CD4-positive, alpha-beta T cell treated with Interleukin-17A for 1 hour (primary cell): ENCODE measurements around the gene SRPK2.
A peak's percentile ranks its signal among the peaks of the same experiment; 100 is the strongest.
"Not testable (repeated sequence)": the region's sequence is repeated elsewhere in the genome, so short reads cannot be mapped to it uniquely, and the experiment has no call there.

Experiments used
- DNase-seq: peaks from one replicate; pipeline ENCODE4 v3.0.0-alpha.2; 2020

SRPK2 gene

GRCh38 chr7:105257338-105257737 is 131.4 kb downstream of the SRPK2 start:
- DNase-seq, result no peak

- no peak for DNase-seq
Observed at GRCh38 chr7:105256761-105257231, 131.9 kb downstream of the SRPK2 start.

DNA sequence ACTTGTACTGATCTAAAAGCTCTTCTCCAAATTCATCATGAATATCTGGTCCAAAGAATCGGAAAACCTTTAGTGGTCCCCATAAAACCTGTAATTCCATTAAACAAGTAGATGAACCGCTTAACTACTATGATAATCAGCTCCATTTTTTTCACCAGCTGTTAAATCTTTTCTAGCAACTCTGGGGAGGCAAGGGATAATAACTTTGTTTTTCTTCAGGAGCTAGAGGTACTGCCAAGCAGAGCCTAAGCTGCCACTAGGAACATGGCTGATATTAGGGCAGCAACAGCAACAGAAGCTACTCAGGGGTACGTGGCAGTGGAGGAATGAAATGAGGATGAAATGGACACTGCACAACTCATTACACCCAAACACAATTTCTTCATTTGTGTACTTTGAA is 138.0 kb downstream of the SRPK2 start:
- no peak for DNase-seq

DNA sequence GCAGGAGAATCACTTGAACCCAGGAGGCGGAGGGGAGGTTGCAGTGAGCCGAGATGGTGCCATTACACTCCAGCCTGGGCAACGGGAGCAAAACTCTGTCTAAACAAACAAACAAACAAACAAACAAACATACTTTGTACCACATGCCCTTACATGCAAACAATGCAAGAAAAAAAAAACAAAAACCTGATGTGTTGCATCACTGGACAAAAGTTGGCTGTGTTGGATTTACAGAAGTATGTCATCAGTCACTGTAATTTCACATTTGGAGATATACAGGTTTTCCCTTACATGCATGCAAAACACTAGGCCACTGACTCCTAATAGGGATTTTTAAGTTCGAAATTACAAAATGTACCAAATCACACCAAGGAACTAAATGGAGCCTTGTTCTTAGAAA is 138.5 kb downstream of the SRPK2 start:
- DNase-seq, result no peak

DNA sequence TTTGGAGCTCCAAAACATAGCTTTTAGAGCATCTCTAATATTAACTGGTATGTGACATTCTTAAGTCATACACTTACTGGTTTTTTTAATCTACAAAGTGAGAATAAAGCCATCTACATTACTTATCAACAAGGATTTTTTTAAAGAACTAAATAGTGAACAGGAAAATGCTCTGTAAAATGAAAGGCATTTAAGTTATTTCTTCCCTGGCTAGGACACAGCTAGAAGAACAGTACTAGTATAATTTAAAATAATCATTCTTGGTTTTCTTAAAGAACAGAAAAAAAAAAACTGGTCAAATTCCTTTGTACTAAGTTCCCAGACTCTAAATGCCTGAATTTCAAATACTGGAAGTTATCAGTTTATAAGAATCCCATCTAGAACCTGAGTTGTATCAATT is 139.5 kb downstream of the SRPK2 start:
- no peak for DNase-seq

GRCh38 chr7:105246679-105247078 is 142.0 kb downstream of the SRPK2 start:
- DNase-seq, result no peak

DNA sequence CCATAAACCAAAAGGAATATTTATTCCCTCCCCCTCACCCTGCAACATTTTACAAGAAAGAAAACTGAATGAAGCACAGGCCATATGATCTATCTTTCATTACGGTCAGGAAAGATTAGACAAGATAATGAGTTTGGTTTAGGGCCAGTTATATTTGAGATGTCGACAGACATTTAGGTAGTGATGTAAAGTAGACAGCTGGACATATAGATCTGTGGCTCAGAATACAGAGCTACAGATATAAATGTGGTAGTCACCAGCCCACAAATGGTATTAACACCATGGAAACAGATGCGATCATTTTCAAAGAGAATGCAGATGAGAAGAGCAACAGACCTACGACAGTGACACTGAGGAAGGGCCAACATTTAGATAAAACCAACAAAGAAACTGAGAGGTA is 142.5 kb downstream of the SRPK2 start:
- no peak for DNase-seq

GRCh38 chr7:105245398-105246114 is 143.2 kb downstream of the SRPK2 start:
- DNase-seq, result no peak

GRCh38 chr7:105244594-105244993 is 144.1 kb downstream of the SRPK2 start:
- DNase-seq, result no peak

DNA sequence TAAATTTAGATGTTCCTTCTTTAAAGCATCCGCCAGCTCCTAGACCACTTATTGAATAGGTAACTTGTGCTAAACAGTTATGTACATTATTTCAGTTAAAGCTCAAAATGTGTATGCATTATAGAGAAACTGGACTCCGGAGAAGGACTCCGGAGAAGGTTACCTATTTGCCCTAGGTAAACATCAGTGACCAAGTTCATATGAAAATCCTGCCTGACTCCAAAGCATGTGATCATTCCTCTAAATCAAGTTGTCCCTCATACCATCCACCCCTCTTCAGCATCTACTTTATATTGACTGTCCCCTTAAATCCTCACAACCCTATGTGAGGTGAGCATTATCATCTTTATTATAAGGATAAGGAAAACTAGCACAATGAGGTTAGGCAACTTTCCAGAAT is 147.5 kb downstream of the SRPK2 start:
- no peak for DNase-seq

DNA sequence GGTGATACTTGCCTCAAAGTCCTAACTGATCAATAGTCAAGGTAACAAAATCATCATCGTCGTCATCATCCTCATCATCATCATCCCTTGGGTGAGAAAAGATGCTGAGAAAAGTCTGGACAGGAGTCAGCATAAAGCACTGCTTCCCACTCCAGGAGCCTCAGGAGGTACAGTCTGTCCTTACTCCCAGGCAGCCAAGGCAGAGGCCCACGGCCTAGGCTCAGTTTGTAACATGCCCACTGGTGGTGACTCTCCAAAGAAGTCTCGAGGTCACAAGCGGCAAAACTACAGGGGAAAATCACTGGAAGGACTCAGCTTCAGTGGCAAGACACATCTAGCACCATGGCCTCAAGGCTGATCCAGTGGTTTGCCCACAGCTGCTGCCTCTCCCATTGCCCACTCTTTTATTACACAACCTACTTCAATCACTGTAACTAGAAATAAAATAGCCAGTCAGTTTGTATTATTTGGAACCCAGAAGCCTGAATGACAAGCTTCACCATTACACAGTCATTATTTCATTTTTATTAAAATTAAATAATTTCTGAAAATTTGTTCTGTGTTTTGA is 150.4 kb downstream of the SRPK2 start:
- DNase-seq, result no peak

DNA sequence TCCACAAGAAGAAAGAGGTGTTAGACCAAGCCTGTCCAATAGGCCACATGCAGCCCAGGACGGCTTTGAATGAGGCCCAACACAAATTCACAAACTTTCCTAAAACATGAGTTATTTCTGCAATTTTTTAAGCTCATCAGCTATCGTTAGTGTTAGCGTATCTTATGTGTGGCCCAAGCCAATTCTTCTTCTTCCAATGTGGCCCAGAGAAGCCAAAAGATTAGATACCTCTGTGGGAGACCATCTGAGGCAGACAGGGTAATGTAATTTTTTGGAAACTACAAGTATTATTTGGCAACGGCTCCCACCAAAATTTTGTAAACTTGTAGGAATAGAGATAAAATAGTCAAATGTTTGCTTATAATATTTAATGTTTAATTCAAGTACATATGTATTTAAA is 153.8 kb downstream of the SRPK2 start:
- DNase-seq, result no peak

DNA sequence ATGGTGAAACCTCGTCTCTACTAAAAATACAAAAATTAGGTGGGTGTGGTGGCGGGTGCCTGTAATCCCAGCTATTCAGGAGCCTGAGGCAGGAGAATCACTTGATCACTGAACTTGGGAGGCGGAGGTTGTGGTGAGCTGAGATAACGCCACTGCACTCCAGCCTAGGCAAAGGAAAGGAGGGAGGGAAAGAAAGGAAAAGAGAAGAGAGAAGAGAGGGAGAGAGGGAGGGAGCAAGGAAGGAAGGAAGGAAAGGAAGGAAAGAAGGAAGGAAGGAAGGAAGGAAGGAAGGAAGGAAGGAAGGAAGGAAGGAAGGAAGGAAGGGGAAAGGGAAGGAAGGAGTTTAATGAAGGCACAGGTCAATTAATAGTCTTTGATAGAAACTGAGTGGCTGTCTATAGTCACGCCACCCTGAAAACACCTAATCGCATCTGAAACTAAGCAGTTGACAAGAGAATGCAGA is 155.9 kb downstream of the SRPK2 start:
- not testable (repeated sequence) for DNase-seq

DNA sequence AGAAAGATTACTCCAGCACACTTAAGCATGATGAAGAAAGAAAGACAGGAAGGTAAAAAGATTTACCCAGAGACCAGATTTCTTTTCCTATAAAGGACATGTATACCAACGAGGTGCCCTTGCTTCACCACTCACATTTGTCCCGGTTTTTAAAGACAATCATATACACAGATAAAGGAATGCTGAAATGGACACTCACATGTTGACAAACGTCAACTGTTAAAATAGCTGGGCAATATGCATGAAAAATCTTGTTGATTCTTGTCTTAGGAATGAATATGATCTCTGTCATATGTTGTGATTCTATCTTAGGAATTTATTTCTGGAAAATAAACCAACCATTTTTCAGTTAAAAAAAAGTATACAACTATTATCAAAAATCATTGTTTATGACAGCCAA is 158.2 kb downstream of the SRPK2 start:
- DNase-seq, result no peak

DNA sequence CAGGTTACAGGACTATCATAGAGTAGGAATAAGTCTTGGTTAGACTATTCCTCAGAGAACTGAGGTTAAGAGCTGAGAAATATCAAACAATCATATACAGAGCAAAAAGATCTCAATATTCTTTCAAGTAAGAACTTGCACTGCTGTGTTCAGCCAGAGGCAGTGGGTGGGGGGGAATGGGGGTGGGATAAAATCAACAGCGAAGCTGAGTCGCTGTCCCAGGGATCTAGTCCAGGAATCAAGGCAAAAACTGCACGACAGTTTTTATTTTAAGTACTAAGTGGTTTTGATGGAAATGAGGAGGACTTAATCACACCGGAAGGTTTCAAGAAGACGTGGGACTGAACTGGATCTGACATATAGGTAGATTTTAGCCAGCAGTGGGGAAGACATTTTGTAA is 159.1 kb downstream of the SRPK2 start:
- no peak for DNase-seq

DNA sequence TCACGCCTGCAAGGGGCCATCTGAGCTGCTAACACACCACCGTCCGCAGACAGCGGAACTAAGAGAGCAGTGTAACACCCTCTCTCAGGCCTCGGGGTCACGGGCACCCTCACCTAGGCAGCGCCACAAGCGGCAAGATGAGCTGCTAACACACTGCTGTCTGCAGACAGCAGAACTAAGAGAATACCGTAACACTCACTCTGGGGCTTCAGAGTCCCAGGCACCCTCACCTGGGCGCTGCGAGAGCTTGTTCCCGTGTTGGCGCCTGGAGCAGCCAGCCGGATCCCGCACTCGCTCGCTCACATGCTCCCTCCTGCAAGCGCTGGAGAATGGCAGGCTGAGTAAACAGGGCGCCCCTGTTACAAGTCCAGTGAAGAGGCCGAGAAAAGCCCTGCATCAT is 160.2 kb downstream of the SRPK2 start:
- DNase-seq, result no peak

DNA sequence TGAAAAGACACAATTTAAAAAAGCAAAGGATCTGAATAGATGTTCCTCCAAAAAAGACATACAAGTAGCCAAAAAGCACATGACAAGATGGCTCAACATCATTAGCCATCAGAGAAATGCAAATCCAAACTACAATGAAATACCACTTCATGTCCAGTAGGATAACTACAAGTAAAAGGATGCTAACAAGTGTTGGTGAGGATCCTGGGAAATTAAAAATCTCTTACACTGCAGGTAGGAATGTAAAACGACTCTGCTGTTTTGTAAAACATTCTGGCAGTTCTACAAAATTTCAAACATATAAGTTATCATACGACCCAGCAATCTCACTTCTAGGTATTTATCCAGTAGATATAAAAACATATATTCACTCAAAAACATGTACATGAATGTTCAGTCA is 161.3 kb downstream of the SRPK2 start:
- DNase-seq, result no peak

- DNase-seq, result peak; percentile 16
Observed at GRCh38 chr7:105224884-105225651, 163.7 kb downstream of the SRPK2 start.

DNA sequence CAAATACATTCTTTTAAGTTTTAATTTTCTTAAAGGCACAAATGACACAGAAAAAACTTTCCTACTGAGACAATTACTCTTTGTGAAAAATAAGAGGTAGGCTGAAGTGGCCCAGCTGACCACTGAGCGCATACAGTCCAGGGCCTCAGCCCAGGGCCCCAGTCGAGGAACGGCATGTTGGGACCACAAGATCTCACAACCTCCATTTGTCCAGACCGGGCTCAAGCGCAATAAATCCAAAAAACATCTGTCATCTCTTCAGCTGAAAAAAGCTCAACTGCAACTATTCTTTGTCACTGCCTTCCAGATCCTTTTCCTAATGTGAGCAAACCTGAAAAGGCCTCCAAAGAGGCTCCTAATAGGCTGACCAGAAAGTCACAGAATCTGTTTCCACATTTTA is 165.8 kb downstream of the SRPK2 start:
- DNase-seq, result no peak

- DNase-seq, result no peak
Observed at GRCh38 chr7:105219771-105220160, 169.0 kb downstream of the SRPK2 start.

DNA sequence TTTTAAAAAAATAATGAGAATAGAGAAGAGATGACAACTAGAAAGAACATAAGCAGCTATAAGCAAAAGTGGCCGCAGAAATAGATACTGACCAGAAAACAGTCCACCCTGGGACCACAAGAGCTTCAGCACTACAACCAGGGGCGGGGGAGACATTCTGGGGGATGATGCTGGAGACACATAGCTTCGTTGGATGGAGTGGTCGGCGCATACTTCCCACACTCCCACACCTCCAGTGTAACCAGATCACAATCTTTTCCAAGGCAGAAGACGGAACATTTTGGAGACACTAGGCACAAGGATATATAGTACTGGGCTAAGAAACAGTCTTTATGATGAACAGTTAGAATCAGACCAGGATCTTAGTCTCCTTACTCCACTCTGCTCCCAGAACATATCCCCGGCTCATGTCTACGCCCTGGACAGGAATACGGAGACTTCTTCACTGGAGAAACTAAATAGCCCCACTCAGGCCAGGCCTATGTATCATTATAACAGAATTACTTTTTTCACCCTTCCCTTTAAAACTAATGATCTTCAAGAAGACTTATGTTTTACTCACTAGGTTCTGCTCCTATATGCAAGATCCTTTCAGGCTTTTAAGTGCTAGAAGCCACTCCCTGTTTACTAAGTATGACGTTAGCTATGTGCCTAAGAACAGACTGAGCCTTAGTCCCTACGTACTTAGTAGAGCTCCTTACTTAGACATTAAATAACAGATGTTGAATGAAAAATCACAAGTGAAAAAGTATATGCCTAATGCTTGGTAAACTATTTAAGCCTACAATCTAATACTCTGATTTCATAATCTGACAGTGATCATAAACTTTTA is 169.6 kb downstream of the SRPK2 start:
- no peak for DNase-seq

- DNase-seq, result no peak
Observed at GRCh38 chr7:105218215-105218614, 170.5 kb downstream of the SRPK2 start.

DNA sequence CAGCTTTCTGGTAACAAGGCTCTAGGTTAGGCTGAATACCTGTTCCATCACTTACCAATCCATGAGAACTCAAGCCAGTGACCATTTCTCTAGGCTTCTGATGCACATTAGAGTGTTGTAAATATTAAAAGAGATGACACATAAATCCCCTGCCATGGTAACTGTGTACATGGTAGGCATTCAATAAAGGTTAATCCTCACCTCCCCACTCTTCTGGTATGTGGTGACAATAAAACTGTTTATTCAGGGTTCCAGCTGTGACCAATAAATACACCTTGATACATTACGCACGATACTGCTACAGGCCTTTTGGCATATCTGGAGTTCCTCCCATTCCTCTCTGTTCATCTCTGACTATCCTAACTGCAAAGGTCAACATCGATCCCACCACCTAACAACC is 171.9 kb downstream of the SRPK2 start:
- no peak for DNase-seq
